ENCODE measurements around the gene PAX8. TPM values are rescaled to one million over a fixed set of nuclear protein-coding genes. Genes with fewer than 3 reads are reported as not detected.

The PAX8 gene
- total and polyA plus RNA-seq, 8 donors: 0.28 to 6.5 (median 1.1) TPM; not detected in 3

GRCh38 chr2:113179446-113180045, 99.2 kb downstream of the PAX8 start:
- H3K27ac ChIP-seq: peak overlapping the region in 1 of 5 donors; percentile 73
- H3K27me3 ChIP-seq: no peaks in the 10 kb centered on the region
- TF ChIP-seq POLR2AphosphoS5 (IDR thresholded peaks at IDR 0.05): no peak
- no peak overlapping the region for H3K4me3 ChIP-seq
- peaks cover 12 to 61% (median 36%) of the 10 kb centered on the region in 4 donors for H3K4me1 ChIP-seq
- intact Hi-C loops (cut with DNase I; ENCODE audit: low total_unique reads): no loop called here
- no peaks in the 10 kb centered on the region for H3K9me3 ChIP-seq
- 65 to 87% (median 73%) methylated on average over 8 of the region's 8 CpGs for WGBS, 5 donors
- no peak for DNase-seq
- H3K36me3 ChIP-seq: peaks cover 0 to 18% (median 13%) of the 10 kb centered on the region in 4 donors

- 79 to 92% (median 81%) methylated on average over 4 of the region's 4 CpGs for WGBS, 5 donors
- intact Hi-C loops (cut with DNase I; ENCODE audit: low total_unique reads): no loop called here
- H3K9me3 ChIP-seq: no peaks in the 10 kb centered on the region
- no peak for DNase-seq
- no peak overlapping the region for H3K27ac ChIP-seq
- H3K4me3 ChIP-seq: no peak overlapping the region
- TF ChIP-seq EP300 (IDR thresholded peaks at IDR 0.05): no peak
- TF ChIP-seq, protein P1, sequence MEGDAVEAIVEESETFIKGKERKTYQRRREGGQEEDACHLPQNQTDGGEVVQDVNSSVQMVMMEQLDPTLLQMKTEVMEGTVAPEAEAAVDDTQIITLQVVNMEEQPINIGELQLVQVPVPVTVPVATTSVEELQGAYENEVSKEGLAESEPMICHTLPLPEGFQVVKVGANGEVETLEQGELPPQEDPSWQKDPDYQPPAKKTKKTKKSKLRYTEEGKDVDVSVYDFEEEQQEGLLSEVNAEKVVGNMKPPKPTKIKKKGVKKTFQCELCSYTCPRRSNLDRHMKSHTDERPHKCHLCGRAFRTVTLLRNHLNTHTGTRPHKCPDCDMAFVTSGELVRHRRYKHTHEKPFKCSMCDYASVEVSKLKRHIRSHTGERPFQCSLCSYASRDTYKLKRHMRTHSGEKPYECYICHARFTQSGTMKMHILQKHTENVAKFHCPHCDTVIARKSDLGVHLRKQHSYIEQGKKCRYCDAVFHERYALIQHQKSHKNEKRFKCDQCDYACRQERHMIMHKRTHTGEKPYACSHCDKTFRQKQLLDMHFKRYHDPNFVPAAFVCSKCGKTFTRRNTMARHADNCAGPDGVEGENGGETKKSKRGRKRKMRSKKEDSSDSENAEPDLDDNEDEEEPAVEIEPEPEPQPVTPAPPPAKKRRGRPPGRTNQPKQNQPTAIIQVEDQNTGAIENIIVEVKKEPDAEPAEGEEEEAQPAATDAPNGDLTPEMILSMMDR (IDR thresholded peaks at IDR 0.05): no peak
- no peak for TF ChIP-seq POLR2A (IDR thresholded peaks at IDR 0.05)
- TF ChIP-seq POLR2AphosphoS5 (IDR thresholded peaks at IDR 0.05): no peak
- H3K27me3 ChIP-seq: no peaks in the 10 kb centered on the region
- peaks cover 0 to 18% (median 13%) of the 10 kb centered on the region in 4 donors for H3K36me3 ChIP-seq
- H3K4me1 ChIP-seq: peaks cover 12 to 56% (median 37%) of the 10 kb centered on the region in 4 donors
Observed at GRCh38 chr2:113178891-113179290, 99.8 kb downstream of the PAX8 start.

DNA sequence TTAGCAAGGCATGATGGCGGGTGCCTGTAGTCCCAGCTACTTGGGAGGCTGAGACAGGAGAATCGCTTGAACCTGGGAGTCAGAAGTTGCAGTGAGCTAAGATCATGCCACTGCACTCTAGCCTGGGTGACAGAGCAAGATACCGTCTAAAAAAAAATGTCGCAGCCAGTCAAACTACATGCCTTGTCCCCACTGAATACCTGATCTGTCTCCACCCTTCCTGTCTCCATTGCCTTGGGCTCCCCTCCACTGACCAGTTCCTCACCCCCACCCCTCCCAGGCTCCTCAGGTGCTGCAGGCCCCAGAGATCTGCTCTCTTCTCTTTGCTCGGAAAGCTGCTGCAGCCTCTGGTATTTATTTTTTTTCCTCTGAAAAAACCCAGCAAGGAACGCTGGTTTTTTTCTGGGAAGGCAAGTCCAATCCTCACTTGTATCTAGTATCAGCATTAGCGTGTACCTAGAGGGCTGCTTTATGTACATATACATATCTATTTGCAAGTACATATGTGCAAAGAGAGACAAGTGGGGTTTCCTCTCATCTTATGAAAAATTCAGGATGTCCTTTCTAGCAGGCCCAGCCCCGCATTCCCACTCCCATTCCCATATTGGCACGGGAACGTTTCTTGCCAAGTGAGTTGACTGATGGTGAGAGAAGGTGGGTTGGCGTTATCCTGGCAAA, 100.5 kb downstream of the PAX8 start:
- peaks cover 12 to 62% (median 43%) of the 10 kb centered on the region in 4 donors for H3K4me1 ChIP-seq
- peaks cover 0 to 12% (median 10%) of the 10 kb centered on the region in 4 donors for H3K36me3 ChIP-seq
- intact Hi-C loops (cut with DNase I; ENCODE audit: low total_unique reads): no loop called here
- H3K27ac ChIP-seq: no peak overlapping the region
- no peaks in the 10 kb centered on the region for H3K9me3 ChIP-seq
- H3K4me3 ChIP-seq: no peak overlapping the region
- no peak for TF ChIP-seq POLR2AphosphoS5 (IDR thresholded peaks at IDR 0.05)
- TF ChIP-seq, protein P1 (IDR thresholded peaks at IDR 0.05): no peak
- TF ChIP-seq EP300 (IDR thresholded peaks at IDR 0.05): no peak
- TF ChIP-seq POLR2A (IDR thresholded peaks at IDR 0.05): no peak
- WGBS, 5 donors: 76 to 90% (median 84%) methylated on average over 11 of the region's 11 CpGs
- no peak for DNase-seq
- H3K27me3 ChIP-seq: no peaks in the 10 kb centered on the region

GRCh38 chr2:113176696-113177355, 101.9 kb downstream of the PAX8 start:
- H3K27me3 ChIP-seq: no peaks in the 10 kb centered on the region
- DNase-seq: no peak
- 86 to 95% (median 94%) methylated on average over 7 of the region's 7 CpGs for WGBS, 5 donors
- H3K27ac ChIP-seq: no peak overlapping the region
- no peaks in the 10 kb centered on the region for H3K36me3 ChIP-seq
- peaks cover 16 to 69% (median 44%) of the 10 kb centered on the region in 4 donors for H3K4me1 ChIP-seq
- TF ChIP-seq EP300 (IDR thresholded peaks at IDR 0.05) (no peak), POLR2AphosphoS5 (IDR thresholded peaks at IDR 0.05) (no peak), POLR2A (IDR thresholded peaks at IDR 0.05) (no peak)
- TF ChIP-seq, protein P1 (IDR thresholded peaks at IDR 0.05): no peak
- intact Hi-C loops (cut with DNase I; ENCODE audit: low total_unique reads): no loop called here
- H3K9me3 ChIP-seq: no peaks in the 10 kb centered on the region
- peak overlapping the region in 1 of 4 donors; percentile 45 for H3K4me3 ChIP-seq

All from stomach (tissue), 9 donors.